Ectodermal cell (in vitro differentiated cells): ENCODE results near the gene FGF3.

ENCODE experiments used
- H3K27ac ChIP-seq: 2 replicates; pipeline ENCODE4 v1.7.0; 2013; ENCODE audit warnings: mild to moderate bottlenecking, low read depth, low read length; ENCODE audit not compliant: insufficient read depth, poor library complexity, severe bottlenecking
- H3K27me3 ChIP-seq: 2 replicates; pipeline ENCODE4 v1.7.0; 2013; ENCODE audit warnings: mild to moderate bottlenecking, low read length; ENCODE audit not compliant: insufficient read depth, control insufficient read depth, poor library complexity, severe bottlenecking
- H3K36me3 ChIP-seq: one replicate; pipeline ENCODE4 v1.7.0; 2013; ENCODE audit warnings: low read length; ENCODE audit not compliant: control insufficient read depth, insufficient read depth
- H3K4me1 ChIP-seq: one replicate; pipeline ENCODE4 v1.7.0; 2013; ENCODE audit warnings: low read length; ENCODE audit not compliant: control insufficient read depth, insufficient read depth
- H3K4me3 ChIP-seq: 2 replicates; pipeline ENCODE4 v1.7.0; 2013; ENCODE audit warnings: low read depth, low read length, control low read depth; ENCODE audit not compliant: insufficient read depth
- H3K9me3 ChIP-seq: 2 replicates; pipeline ENCODE4 v1.7.0; 2013; ENCODE audit warnings: mild to moderate bottlenecking, low read length, moderate library complexity; ENCODE audit not compliant: control insufficient read depth
- WGBS, 2 experiments: methylation state at CpG; one replicate each; pipeline ENCODE4 v1.1.7; 2013; ENCODE audit warnings: missing lambda C conversion rate in 2 of 2; 5-methylcytosine and 5-hydroxymethylcytosine counted together

The FGF3 gene

DNA sequence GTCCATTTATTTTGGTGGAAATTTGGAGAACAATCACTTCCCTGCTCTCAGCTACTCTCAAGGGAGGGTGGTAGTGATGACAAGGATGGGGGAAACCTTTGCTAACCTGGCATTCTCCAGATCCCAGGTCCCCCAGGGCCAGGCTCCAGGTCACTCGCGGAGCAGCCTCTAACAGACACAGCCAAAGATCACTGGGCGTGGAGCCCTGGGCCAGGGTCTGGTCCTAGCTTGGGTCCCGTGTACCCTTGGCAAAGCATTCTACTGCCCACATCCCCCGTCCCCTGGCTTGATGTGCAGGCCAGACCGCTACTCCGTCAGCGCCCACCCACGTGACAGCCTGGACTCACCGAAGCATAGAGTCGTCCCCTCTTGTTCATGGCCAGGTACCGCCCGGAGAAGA lies 3.2 kb downstream of the FGF3 start:
- Histone ChIP-seq H3K4me1 (peaks cover 19% of the 10 kb centered on the region), H3K4me3 (no peak overlapping the region), H3K36me3 (no peaks in the 10 kb centered on the region), H3K27me3 (peaks cover 69% of the 10 kb centered on the region), H3K27ac (no peak overlapping the region), H3K9me3 (no peaks in the 10 kb centered on the region)
- 87 to 89% methylated on average over 13 of the region's 13 CpGs for WGBS, 2 experiments

DNA sequence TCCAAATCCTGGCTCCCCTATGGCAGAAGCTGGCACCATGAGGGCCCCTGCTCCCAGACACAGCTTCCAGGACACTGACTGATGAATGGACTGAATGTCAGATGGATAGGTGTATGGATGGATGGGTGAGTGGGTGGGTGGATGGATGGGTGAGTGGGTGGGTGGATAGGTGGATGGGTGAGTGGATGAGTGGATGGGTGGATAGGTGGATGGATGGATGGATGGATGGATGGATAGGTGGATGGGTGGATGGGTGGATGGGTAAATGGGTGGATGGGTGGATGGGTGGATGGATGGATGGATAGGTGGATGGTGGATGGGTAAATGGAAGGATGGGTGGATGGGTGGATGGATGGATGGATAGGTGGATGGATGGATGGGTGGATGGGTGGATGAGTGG lies 4.3 kb downstream of the FGF3 start:
- Histone ChIP-seq H3K27me3 (peaks cover 59% of the 10 kb centered on the region), H3K27ac (no peak overlapping the region)

DNA sequence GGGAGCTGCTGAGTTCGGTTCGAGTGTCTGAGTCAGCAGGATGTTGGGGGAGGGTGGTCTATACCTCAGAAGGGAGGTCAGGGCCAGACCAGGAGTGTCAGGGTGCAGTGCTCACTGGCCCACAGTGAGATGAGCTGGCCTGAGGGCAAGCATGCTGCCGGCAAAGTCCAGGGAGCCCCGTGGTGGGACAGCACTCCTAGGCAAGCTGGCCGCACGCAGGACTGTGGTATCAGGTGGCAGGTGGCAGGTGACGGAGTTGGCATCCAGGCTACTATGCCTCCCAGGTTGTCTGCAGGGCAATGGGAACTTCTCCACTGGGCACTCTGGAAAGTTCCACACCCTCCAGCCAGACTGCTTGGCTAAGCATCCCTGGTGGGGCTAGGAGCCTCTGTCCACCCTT lies 4.8 kb downstream of the FGF3 start:
- WGBS, 2 experiments: 82% methylated on average over 7 of the region's 7 CpGs
- Histone ChIP-seq H3K4me3 (no peak overlapping the region), H3K4me1 (peaks cover 19% of the 10 kb centered on the region), H3K9me3 (no peaks in the 10 kb centered on the region), H3K27ac (no peak overlapping the region), H3K36me3 (no peaks in the 10 kb centered on the region), H3K27me3 (peaks cover 54% of the 10 kb centered on the region)

More for the DNA sequence above, 4.3 kb downstream of the FGF3 start:
- no peaks in the 10 kb centered on the region for H3K36me3 ChIP-seq
- H3K4me3 ChIP-seq: no peak overlapping the region
- H3K4me1 ChIP-seq: peaks cover 19% of the 10 kb centered on the region
- no peaks in the 10 kb centered on the region for H3K9me3 ChIP-seq

DNA sequence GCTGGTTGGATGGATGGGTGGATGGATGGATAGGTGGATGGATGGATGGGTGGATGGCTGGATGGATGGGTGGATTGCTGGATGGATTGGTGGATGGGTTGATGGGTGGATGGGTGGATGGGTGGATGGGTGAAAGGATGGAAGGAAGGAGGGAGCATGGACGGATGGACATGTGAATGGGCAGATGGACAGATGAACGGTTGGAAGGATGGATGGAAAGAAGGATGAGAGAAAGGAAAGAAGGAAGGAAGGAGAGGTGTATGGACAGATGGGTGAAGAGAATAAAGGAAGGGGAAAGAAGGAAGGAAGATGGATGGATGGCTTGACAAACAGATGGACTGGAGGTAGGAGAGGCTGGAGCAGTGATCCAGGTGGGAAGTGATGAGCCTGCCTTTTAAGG lies 5.4 kb downstream of the FGF3 start:
- Histone ChIP-seq H3K27ac (no peak overlapping the region), H3K27me3 (peaks cover 48% of the 10 kb centered on the region), H3K9me3 (no peaks in the 10 kb centered on the region), H3K4me1 (peaks cover 23% of the 10 kb centered on the region), H3K36me3 (no peaks in the 10 kb centered on the region), H3K4me3 (no peak overlapping the region)
- 88 to 94% methylated on average over 2 of the region's 2 CpGs for WGBS, 2 experiments

DNA sequence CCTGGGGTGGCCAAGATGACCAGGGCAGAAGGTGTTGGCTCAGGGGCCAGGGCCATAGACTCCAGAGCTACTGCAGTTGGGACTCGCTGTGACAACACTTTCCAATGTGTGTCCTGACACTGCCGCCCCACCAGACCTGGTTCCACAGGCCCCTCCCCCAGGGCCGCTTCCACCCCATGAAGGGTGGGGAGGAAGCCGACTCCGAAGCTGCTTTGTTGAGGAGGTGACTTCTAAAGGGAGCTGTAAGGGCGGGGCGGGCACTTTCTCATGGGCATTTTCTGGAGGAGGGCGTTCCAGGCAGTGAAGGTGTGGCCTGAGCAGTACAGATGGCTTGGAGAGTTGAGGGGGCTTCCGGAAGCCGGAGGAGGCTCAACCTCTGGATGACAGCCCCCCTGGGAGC lies 6.3 kb downstream of the FGF3 start:
- 86 to 87% methylated on average over 10 of the region's 10 CpGs for WGBS, 2 experiments

GRCh38 chr11:69812256-69812655 lies 7.0 kb downstream of the FGF3 start:
- H3K36me3 ChIP-seq: no peaks in the 10 kb centered on the region
- no peak overlapping the region for H3K27ac ChIP-seq
- peaks cover 32% of the 10 kb centered on the region for H3K27me3 ChIP-seq
- H3K9me3 ChIP-seq: no peaks in the 10 kb centered on the region
- no peak overlapping the region for H3K4me3 ChIP-seq
- WGBS, 2 experiments: 94 to 97% methylated on average over 7 of the region's 7 CpGs
- peaks cover 21% of the 10 kb centered on the region for H3K4me1 ChIP-seq

More for the DNA sequence above, 6.3 kb downstream of the FGF3 start:
- Histone ChIP-seq H3K36me3 (no peaks in the 10 kb centered on the region), H3K4me3 (no peak overlapping the region), H3K4me1 (peaks cover 28% of the 10 kb centered on the region), H3K27me3 (peaks cover 39% of the 10 kb centered on the region), H3K9me3 (no peaks in the 10 kb centered on the region), H3K27ac (no peak overlapping the region)

DNA sequence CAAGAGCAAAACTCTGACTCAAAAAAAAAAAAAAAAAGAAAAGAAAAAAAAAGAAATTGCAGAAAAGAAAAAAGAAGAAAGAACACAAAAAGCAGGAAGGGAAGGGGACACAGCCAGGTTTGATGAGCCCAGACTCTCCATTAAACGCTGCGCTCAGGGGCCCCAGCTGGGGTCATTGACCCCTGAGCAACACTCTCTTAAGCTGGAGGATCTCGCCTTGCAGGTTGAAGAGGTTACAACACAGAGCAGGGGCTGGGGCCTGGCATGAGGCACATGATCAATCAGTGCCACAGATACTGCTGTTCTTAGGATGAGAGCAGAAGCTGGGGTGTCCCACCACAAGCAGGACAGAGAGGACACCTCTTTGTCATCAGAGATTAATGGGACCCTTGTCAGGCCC lies 7.8 kb downstream of the FGF3 start:
- WGBS, 2 experiments: 57 to 66% methylated on average over 3 of the region's 3 CpGs
- H3K4me1 ChIP-seq: peaks cover 18% of the 10 kb centered on the region
- no peak overlapping the region for H3K4me3 ChIP-seq
- no peaks in the 10 kb centered on the region for H3K9me3 ChIP-seq
- H3K36me3 ChIP-seq: no peaks in the 10 kb centered on the region
- no peak overlapping the region for H3K27ac ChIP-seq
- peaks cover 24% of the 10 kb centered on the region for H3K27me3 ChIP-seq

- Histone ChIP-seq H3K27me3 (peaks cover 15% of the 10 kb centered on the region), H3K4me1 (peaks cover 18% of the 10 kb centered on the region), H3K4me3 (no peak overlapping the region), H3K27ac (no peak overlapping the region), H3K36me3 (no peaks in the 10 kb centered on the region), H3K9me3 (no peaks in the 10 kb centered on the region)
- 95 to 96% methylated on average over 39 of the region's 39 CpGs for WGBS, 2 experiments
Observed at GRCh38 chr11:69810289-69811118, 8.7 kb downstream of the FGF3 start.

- Histone ChIP-seq H3K4me1 (peaks cover 18% of the 10 kb centered on the region), H3K9me3 (no peaks in the 10 kb centered on the region), H3K4me3 (no peak overlapping the region), H3K36me3 (no peaks in the 10 kb centered on the region), H3K27me3 (no peaks in the 10 kb centered on the region), H3K27ac (peak overlapping the region; percentile 13)
- 25 to 31% methylated on average over 7 of the region's 7 CpGs for WGBS, 2 experiments
Observed at GRCh38 chr11:69808667-69809086, 10.5 kb downstream of the FGF3 start.

GRCh38 chr11:69807106-69807815 lies 12.0 kb downstream of the FGF3 start:
- H3K4me3 ChIP-seq: no peak overlapping the region
- H3K27me3 ChIP-seq: no peaks in the 10 kb centered on the region
- no peak overlapping the region for H3K27ac ChIP-seq
- WGBS, 2 experiments: 95 to 96% methylated on average over 9 of the region's 9 CpGs
- H3K4me1 ChIP-seq: peaks cover 18% of the 10 kb centered on the region
- no peaks in the 10 kb centered on the region for H3K9me3 ChIP-seq
- H3K36me3 ChIP-seq: no peaks in the 10 kb centered on the region
